HepG2 (cell line): ENCODE data around the gene HLA-DQA1. TPM values are rescaled to one million over a fixed set of nuclear protein-coding genes. Genes with fewer than 3 reads are reported as not detected.

ENCODE experiments used
- ATAC-seq: fragments of 200-7000 bp; cut with Tn5 transposase; 3 replicates; pipeline ENCODE4 v1.9.1; 2020; ENCODE audit warnings: mild to moderate bottlenecking, moderate library complexity
- BruUV-seq: library from RNA; stranded (reverse); fragments of 400-500 nt; replicated peaks from 2 replicates; lab custom pipeline; 2021; lab: Mats Ljungman, UMichigan
- CTCF ChIA-PET: fragments of 300-600 bp; formaldehyde crosslinking; extraction: SDS; loops from one replicate; lab custom pipeline; 2021; ENCODE audit warnings: low total read pairs, inconsistent platforms, low intra/inter-chr PET ratio; lab: Yijun Ruan, JAX
- POLR2A ChIA-PET: fragments of 350-600 bp; sonication (Branson Sonifier 250); formaldehyde crosslinking; loops from one replicate; lab custom pipeline; 2020; ENCODE audit warnings: antibody characterized with exemption, inconsistent platforms; lab: Yijun Ruan, JAX
- DNase-seq: peaks from one replicate; pipeline ENCODE4 v3.0.0-alpha.2; 2015; ENCODE audit warnings: low spot score
- FAIRE-seq: peaks from 3 replicates; lab custom pipeline; 2011; peaks lifted over from hg19 to GRCh38; lab: Jason Lieb, UNC
- H2AFZ ChIP-seq: one replicate; pipeline ENCODE4 v1.6.1; 2011; ENCODE audit warnings: low read length, inconsistent platforms
- H3K27ac ChIP-seq: fragments of 300-600 bp; 3 replicates; pipeline ENCODE4 v1.8.0; 2011; ENCODE audit warnings: mixed run types, mild to moderate bottlenecking, mixed read lengths, low read length, inconsistent platforms; ENCODE audit not compliant: insufficient read depth; ENCODE audit errors: extremely low read length
- H3K27me3 ChIP-seq, 2 experiments: fragments of 200-600 bp in 1 of 2; 2 replicates in 1 of 2; 3 replicates in 1 of 2; pipeline versions ENCODE4 v1.6.0 to v1.8.0; 2011; ENCODE audit warnings: low read length in 2 of 2, mild to moderate bottlenecking in 2 of 2, moderate library complexity in 2 of 2, inconsistent platforms in 1 of 2; ENCODE audit not compliant: insufficient read depth in 2 of 2, control insufficient read depth in 1 of 2
- H3K36me3 ChIP-seq, 2 experiments: fragments of 200-600 bp in 1 of 2; replicated peaks in 1 of 2; 2 replicates in 1 of 2; 3 replicates in 1 of 2; pipeline versions ENCODE4 v1.5.1 to v1.8.0; 2011; ENCODE audit warnings: low read length in 2 of 2, inconsistent platforms in 1 of 2; ENCODE audit not compliant: insufficient read depth in 2 of 2, control insufficient read depth in 1 of 2
- H3K4me1 ChIP-seq: 2 replicates; pipeline ENCODE4 v1.5.1; 2012; ENCODE audit warnings: low read length, inconsistent platforms; ENCODE audit not compliant: insufficient read depth
- H3K4me2 ChIP-seq: 2 replicates; pipeline ENCODE4 v1.6.0; 2011; ENCODE audit warnings: low read depth, low read length, inconsistent platforms
- H3K4me3 ChIP-seq, 3 experiments: fragments of 200-600 bp in 1 of 3; sonication (generic), shearing (Covaris generic) in 1 of 3; replicated peaks in 1 of 3; 2 replicates each; pipeline ENCODE4 v1.5.1; 2011 to 2016; ENCODE audit warnings: low read length in 3 of 3, inconsistent platforms in 2 of 3, low read depth in 2 of 3, mild to moderate bottlenecking in 2 of 3, control low read depth in 1 of 3, mixed read lengths in 1 of 3; ENCODE audit not compliant: insufficient read depth in 1 of 3
- H3K79me2 ChIP-seq: one replicate; pipeline ENCODE4 v1.6.1; 2011; ENCODE audit warnings: low read length, inconsistent platforms; ENCODE audit not compliant: insufficient read depth
- H3K9ac ChIP-seq: 2 replicates; pipeline ENCODE4 v1.6.0; 2011; ENCODE audit warnings: mild to moderate bottlenecking, low read depth, low read length, inconsistent platforms; ENCODE audit not compliant: insufficient read depth
- H3K9me3 ChIP-seq: 2 replicates; pipeline ENCODE4 v1.5.1; 2012; ENCODE audit warnings: mild to moderate bottlenecking, low read length
- H4K20me1 ChIP-seq: 2 replicates; pipeline ENCODE4 v1.6.0; 2011; ENCODE audit warnings: inconsistent platforms, mild to moderate bottlenecking, low read length, moderate library complexity; ENCODE audit not compliant: insufficient read depth
- CENPT ChIP-seq: sonication (generic); formaldehyde crosslinking; IDR thresholded peaks from 2 replicates; pipeline ENCODE4 v1.8.0; 2022; ENCODE audit warnings: low read depth, mild to moderate bottlenecking, moderate library complexity, missing genetic modification reagents
- GPN1 ChIP-seq: sonication (generic); formaldehyde crosslinking; IDR thresholded peaks from 2 replicates; pipeline ENCODE4 v1.5.1; 2020; ENCODE audit warnings: missing genetic modification reagents, borderline replicate concordance
- HES4 ChIP-seq: sonication (generic); formaldehyde crosslinking; IDR thresholded peaks from 2 replicates; pipeline ENCODE4 v1.9.0; 2021; ENCODE audit warnings: mild to moderate bottlenecking, missing genetic modification reagents, borderline replicate concordance
- HNRNPK ChIP-seq: fragments of 200-400 bp; formaldehyde crosslinking; IDR thresholded peaks from 2 replicates; pipeline ENCODE4 v1.6.1; 2018; ENCODE audit warnings: low read length, low read depth, moderate library complexity, mild to moderate bottlenecking; ENCODE audit not compliant: poor library complexity, severe bottlenecking
- JUNB ChIP-seq: sonication (generic); formaldehyde crosslinking; IDR thresholded peaks from 2 replicates; pipeline ENCODE4 v1.8.0; 2022; ENCODE audit warnings: missing genetic modification reagents, mild to moderate bottlenecking, borderline replicate concordance
- MIER3 ChIP-seq: IDR thresholded peaks from 2 replicates; pipeline ENCODE4 v1.6.1; 2016; ENCODE audit warnings: missing compliant biosample characterization, borderline replicate concordance
- RARG ChIP-seq: sonication (generic); formaldehyde crosslinking; IDR thresholded peaks from 2 replicates; pipeline ENCODE4 v1.4.0; 2020; ENCODE audit warnings: low read depth, mild to moderate bottlenecking, missing genetic modification reagents
- REPIN1 ChIP-seq: sonication (generic); formaldehyde crosslinking; IDR thresholded peaks from 2 replicates; pipeline ENCODE4 v1.8.0; 2022; ENCODE audit warnings: missing genetic modification reagents, low read depth, mild to moderate bottlenecking, borderline replicate concordance
- SAFB2 ChIP-seq: sonication (generic); formaldehyde crosslinking; IDR thresholded peaks from 2 replicates; pipeline ENCODE4 v1.5.1; 2020; ENCODE audit warnings: missing genetic modification reagents, low read depth, mild to moderate bottlenecking, borderline replicate concordance
- ZNF326 ChIP-seq: sonication (generic); formaldehyde crosslinking; IDR thresholded peaks from 2 replicates; pipeline ENCODE4 v1.4.0; 2020; ENCODE audit warnings: missing genetic modification reagents, borderline replicate concordance
- ZSCAN20 ChIP-seq: sonication (generic); formaldehyde crosslinking; IDR thresholded peaks from 2 replicates; pipeline ENCODE4 v1.4.0; 2020; ENCODE audit warnings: missing genetic modification reagents, mild to moderate bottlenecking, borderline replicate concordance
- WGBS: methylation state at CpG from one replicate; pipeline ENCODE4 v1.1.6; 2017; ENCODE audit warnings: low lambda C conversion rate; 5-methylcytosine and 5-hydroxymethylcytosine counted together
- in situ Hi-C: cut with HindIII; loops from 2 replicates; pipeline ENCODE4 v1.10.0; 2017; ENCODE audit warnings: low pct_unique_long_range_greater_than_20kb; ENCODE audit not compliant: extremely low pct_ligation_motif_present
- intact Hi-C: fragments of 100-400 bp; cut with micrococcal nuclease; formaldehyde crosslinking; loops from one replicate; pipeline ENCODE4 v1.10.0; 2022; ENCODE audit not compliant: unreplicated experiment
- polyA plus RNA-seq, 8 experiments: library from polyadenylated mRNA; depleted of rRNA in 3 of 8; stranded (reverse) in 7 of 8; unstranded in 1 of 8; fragments of >200 nt; fragmentation: Illumina TruSeq in 4 of 8; extraction: Trizol in 4 of 8; gene quantifications; 2 replicates each; pipeline versions ENCODE4 v1.2.1 to v1.2.3, GENCODE V29; 2011 to 2016; ENCODE audit warnings: low read depth in 4 of 8, missing spikeins in 1 of 8, mixed read lengths in 1 of 8; ENCODE audit not compliant: insufficient read depth in 1 of 8
- total RNA-seq, 5 experiments: library from RNA; depleted of rRNA; stranded (reverse); fragments of >200 nt; fragmentation: Illumina TruSeq; extraction: Trizol; gene quantifications; 2 replicates each; pipeline ENCODE4 v1.2.3, GENCODE V29; 2016; ENCODE audit warnings: low read depth in 1 of 5
- TF ChIP-seq, protein P1 (sequence below): sonication (generic); formaldehyde crosslinking; IDR thresholded peaks from 2 replicates; pipeline ENCODE4 v1.5.0; 2020; ENCODE audit warnings: missing genetic modification reagents, mild to moderate bottlenecking, borderline replicate concordance

Gene HLA-DQA1
- total and polyA plus RNA-seq, 2 of the 13 experiments (the other 11 are each of a cell fraction or from before 2014, with no cell fraction given): not detected

DNA sequence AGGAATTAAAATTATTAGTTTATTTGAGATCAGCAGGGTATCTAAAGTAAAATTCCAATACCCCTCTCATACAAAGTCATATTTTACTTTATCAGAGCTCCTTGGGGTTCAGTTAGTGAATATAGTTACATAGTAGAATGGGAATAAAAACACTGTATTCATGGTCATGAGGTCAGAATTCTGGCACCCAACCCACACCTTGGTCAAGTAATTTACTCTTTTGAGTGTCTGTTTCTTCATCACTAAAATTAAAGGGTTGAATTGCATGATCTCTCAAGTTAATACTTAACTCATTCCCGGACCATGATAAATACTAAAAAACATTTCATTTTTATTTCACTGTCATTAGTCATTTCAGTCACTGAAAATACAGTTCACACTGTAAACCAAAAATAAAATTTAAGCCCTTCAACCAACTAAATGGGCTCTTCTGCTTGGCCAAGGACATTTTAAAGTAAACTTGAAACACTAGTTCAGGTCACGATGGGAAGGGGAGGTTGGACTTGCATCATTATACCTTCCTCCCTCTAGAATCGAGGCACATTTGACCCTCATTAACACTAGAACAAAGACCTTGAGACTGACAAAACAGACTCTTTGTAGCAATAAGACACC lies 26.4 kb upstream of the HLA-DQA1 start:
- no peaks in the 10 kb centered on the region for H3K36me3 ChIP-seq

More for the DNA sequence above, 26.4 kb upstream of the HLA-DQA1 start:
- in situ Hi-C loops: no loop called here
- CTCF ChIA-PET: no interaction called here
- no peak overlapping the region for H3K27ac ChIP-seq
- 1% methylated on average over 3 of the region's 3 CpGs for WGBS
- FAIRE-seq (no peak), DNase-seq (no peak), ATAC-seq (no peak)
- no peaks in the 10 kb centered on the region for H3K4me1 ChIP-seq
- BruUV-seq: no TSS peak
- H3K9ac ChIP-seq: no peak overlapping the region
- intact Hi-C loops: no loop called here
- TF ChIP-seq SAFB2 (no peak), GPN1 (no peak), HES4 (no peak), ZSCAN20 (CRISPR knock-in tag) (no peak), REPIN1 (no peak), HNRNPK (no peak), MIER3 (CRISPR knock-in tag) (no peak), RARG (CRISPR knock-in tag) (no peak), JUNB (CRISPR knock-in tag) (no peak), CENPT (CRISPR knock-in tag) (no peak), ZNF326 (CRISPR knock-in tag) (no peak)
- TF ChIP-seq, protein P1, sequence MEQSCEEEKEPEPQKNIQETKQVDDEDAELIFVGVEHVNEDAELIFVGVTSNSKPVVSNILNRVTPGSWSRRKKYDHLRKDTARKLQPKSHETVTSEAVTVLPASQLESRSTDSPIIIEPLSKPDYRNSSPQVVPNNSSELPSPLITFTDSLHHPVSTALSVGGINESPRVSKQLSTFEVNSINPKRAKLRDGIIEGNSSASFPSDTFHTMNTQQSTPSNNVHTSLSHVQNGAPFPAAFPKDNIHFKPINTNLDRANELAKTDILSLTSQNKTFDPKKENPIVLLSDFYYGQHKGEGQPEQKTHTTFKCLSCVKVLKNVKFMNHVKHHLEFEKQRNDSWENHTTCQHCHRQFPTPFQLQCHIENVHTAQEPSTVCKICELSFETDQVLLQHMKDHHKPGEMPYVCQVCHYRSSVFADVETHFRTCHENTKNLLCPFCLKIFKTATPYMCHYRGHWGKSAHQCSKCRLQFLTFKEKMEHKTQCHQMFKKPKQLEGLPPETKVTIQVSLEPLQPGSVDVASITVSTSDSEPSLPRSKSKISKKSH (CRISPR knock-in tag): no peak
- no peak overlapping the region for H3K4me3 ChIP-seq
- H3K79me2 ChIP-seq: no peaks in the 10 kb centered on the region
- no peak overlapping the region for H3K4me2 ChIP-seq
- H3K9me3 ChIP-seq: no peaks in the 10 kb centered on the region
- H3K27me3 ChIP-seq: 0 out of 5 replicates have a peak, but pooled peaks cover 1 to 4% of the 10 kb centered on the region in 2 experiments
- POLR2A ChIA-PET: no interaction called here
- no peak overlapping the region for H2AFZ ChIP-seq
- no peaks in the 10 kb centered on the region for H4K20me1 ChIP-seq
